CMK (cell line): Measurements from ENCODE around the gene LCN6.
"Not testable (repeated sequence)": the region's sequence is repeated elsewhere in the genome, so short reads cannot be mapped to it uniquely, and the experiment has no call there.

Experiments
- DNase-seq: peaks from one replicate; pipeline ENCODE4 v3.0.0-alpha.2; 2010; ENCODE audit warnings: low read depth

The LCN6 gene

GRCh38 chr9:136723989-136724388 is 24.3 kb downstream of the LCN6 start:
- no peak for DNase-seq

DNA sequence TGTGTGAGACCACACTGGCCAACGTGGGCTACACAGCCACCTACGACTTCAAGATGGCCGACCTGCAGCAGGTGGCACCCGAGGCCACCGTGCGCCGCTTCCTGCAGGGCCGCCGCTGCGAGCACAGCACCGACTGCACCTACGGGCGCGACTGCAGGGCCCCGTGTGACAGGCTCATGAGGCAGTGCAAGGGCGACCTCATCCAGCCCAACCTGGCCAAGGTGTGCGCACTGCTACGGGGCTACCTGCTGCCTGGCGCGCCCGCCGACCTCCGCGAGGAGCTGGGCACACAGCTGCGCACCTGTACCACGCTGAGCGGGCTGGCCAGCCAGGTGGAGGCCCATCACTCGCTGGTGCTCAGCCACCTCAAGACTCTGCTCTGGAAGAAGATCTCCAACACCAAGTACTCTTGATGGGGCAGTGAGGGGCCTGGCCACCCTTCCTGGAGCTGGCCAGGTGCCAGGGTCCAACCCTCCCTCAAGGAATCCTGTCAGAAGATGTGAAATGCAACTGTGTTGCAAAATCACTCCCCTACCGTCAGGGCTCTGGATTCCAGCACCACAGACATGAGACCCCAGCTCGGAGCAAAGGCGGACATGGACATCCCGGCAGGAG is 24.9 kb downstream of the LCN6 start:
- DNase-seq, result no peak

- no peak for DNase-seq
Measured at GRCh38 chr9:136722969-136723356, 25.4 kb downstream of the LCN6 start.

DNA sequence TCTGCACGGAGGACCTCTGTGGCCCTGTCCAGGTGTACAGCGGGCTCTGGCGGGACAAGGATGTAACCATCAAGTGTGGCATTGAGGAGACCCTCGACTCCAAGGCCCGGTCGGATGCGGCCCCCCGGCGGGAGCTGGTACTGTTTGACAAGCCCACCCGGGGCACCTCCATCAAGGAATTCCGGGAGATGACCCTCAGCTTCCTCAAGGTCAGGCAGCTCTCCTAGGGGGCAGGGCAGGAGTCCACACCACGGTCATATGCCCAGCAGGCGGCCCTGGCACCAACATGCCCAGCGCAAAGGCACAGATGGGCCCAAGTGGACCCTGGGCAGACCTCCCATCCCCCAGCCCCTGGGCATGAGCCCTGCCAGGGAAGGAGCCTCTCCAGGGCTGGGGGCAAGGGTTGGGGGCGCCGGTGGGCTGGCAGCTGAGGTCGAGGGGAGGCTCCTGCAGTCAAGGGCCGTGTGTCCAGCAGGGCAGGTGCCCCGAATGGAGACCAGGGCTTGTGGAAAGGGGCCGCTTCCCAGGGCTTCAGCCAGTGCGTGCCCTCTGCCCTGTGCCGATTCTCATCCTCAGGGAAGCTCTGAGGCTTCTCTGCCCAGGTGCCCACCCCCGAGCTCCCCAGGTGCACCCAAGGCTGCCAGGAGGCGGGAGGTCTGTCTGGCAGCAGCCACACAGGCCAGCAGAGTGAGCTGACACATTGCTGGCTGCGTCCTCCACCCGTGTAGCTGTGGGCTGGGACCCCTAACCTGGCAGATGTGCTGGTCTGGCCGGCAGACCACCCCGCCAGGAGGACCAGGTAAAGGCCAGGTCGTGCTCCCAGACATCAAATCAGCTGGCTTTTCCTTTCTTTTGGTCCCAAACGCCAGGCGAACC is 26.0 kb downstream of the LCN6 start:
- DNase-seq, result no peak

DNA sequence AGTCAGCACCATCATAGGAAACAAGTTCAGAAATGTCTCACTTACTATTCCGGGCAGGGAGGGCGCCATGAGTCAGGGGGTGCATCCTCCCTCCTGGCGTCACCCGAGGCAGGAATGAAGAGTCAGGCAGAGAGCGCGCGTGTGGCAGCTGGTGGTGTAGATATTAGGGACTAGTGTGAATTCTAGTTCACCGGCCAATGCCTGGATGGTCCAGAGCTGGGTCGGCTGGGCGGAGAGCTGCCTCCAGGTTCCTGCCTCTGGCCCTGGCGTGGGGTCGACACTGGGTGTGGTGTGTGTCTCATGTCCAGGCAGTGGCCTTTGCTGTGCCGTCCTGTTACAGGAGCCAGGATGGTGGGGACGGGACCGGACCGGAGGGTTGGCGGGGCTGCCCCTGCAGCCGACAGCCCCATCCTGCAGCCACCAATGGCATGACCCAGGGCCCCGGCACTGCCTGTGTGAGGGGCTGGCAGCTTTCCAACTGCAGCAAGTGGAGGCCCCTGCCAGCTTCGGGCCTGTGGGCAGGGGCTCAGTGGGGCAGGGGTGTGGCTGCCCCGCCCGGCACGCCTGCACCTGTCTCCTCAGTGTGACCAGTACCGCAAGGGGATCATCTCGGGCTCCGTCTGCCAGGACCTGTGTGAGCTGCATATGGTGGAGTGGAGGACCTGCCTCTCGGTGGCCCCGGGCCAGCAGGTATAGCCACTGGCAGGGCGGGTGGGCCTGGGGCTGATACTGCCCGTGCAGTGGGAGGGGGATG is 26.8 kb downstream of the LCN6 start:
- no peak for DNase-seq

- DNase-seq, result no peak
Measured at GRCh38 chr9:136720898-136721338, 27.4 kb downstream of the LCN6 start.

DNA sequence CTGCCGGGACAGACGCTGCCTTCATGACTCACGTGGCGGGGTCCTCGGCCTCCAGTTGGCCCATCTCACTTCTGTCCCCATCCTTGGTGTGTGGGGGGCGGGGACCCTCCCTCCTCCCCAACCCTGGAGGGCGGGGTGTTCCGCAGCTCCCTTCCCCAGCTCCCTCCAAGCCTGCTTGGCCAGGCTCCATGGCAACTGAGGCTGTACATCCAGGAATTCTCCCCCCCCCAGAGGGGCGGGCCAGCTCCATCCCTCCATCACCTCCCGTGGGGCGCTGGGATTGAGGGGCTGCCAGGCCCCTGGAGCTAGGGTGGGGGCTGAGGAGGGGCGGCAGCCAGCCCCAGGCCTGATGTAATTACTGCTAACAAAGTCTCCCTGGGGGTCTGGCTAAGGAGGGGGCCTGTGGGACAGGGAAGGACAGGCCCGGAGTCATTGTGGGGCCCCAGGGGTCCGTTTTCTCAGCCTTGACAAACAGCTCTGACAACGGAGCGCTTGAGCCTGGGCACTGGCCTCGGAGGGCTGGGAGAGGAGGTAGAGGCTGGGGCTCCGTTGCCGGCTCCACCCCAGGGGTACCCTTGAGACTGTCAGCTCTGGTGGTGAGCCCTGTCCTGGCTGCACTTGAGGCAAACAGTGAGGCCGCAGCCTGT is 28.0 kb downstream of the LCN6 start:
- no peak for DNase-seq

DNA sequence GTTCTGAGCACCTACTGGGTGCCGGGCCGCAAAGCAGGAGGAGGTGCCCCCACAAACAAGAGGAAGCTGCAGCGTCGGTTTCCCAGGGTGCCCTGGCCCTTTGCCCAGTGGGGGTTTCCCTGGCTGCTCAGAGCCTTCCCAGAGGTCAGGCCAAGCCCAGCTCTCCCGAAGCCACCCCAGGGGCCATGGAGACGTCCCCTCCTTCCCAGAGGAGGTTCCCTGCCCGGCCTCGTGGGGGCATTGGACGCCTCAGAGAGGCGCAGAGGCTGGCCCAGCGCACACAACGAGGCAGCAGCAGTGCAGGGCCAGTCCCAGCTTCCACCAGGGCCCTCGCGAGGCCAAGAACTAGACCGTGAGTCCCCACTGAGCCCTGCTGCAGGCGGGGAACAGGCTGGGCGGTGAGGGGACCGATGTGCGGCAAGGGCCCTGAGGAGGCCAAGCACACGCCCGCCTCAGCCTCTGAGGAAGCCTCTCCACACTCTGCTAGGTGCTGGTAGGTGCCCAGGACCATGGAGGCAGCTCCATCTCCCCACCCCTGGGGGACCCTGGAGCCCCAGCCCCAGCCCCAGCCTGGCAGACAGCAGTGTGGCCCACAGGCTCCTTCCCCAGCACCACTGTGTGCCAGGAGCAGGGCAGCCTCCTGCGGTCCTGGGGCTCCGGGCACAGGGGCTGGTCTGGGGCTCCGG is 29.0 kb downstream of the LCN6 start:
- DNase-seq, result no peak

- DNase-seq, result no peak
Measured at GRCh38 chr9:136718345-136719194, 29.8 kb downstream of the LCN6 start.

DNA sequence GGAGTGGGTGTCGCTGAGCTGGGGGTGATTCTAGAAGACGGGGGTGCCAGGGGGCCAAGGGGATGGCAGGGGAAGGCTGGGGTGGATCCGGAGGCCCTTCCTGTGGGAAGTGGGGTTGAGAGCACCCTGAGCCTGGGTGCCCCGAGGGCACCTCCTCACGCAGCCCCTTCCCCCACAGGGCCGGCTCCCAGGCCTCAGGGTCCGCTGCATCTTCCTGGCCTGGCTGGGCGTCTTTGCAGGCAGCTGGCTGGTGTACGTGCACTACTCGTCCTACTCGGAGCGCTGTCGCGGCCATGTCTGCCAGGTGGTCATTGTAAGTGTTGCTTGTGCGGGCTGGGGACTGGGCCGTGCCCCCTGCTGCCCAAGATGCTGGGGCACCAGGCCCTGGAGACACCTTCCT is 30.9 kb downstream of the LCN6 start:
- no peak for DNase-seq

DNA sequence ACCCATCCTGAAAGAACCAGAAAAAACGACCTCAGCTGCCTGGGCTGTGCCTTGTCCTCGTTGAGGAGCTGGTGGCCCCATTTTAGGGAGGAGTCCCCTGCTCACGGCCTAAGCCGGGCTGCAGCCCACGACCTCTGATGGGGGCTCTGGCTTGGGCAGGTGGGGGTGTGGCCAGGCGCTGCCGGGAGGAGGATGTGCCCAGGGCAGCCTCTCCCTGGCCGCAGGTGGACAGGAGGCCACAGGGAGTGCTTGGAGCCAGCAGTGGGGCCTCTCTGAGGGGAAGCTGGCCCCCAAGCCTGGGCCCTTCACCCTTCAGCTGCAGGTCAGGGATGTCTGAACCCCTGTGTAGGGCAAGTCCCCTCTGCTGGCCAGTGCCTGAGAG is 33.4 kb downstream of the LCN6 start:
- DNase-seq, result no peak

DNA sequence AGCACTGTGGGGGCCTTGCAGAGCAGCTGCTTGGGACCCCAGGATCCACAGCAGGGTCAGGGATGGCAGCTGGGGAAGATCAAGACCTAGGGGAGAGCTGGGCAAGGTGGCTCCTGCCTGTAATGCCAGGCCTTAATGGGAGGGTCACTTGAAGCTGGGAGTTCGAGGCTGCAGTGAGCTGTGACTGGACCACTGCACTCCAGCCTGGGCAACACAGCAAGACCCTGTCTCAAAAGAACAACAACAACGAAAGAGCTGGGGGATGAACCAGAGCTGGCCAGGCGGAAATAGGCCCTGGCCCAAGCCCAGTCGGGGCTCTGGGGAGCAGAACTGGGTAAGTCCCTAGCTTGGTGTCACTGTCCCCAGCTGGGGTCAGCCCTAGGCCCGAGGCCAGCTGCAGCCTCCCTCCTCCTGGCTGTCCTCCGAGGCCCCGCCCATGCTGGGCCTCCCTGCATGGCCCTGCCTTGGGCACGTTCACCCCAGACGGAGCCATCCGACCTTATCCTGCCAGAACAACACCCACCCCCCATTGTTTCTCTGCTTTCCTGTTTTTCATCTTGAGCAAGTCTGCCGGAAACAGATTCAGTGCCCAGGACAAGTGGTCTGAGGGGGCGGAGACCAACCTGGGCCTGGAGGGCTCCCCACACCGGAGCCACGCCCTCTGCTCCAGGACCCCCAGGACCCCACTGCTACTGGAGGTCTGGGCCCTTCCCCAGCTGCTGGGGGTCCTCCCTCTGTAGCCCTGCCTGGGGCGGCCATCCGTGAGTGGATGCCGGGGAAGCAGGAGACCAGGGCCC is 34.0 kb downstream of the LCN6 start:
- DNase-seq, result peak; percentile 85

GRCh38 chr9:136713550-136713949 is 34.8 kb downstream of the LCN6 start:
- no peak for DNase-seq

DNA sequence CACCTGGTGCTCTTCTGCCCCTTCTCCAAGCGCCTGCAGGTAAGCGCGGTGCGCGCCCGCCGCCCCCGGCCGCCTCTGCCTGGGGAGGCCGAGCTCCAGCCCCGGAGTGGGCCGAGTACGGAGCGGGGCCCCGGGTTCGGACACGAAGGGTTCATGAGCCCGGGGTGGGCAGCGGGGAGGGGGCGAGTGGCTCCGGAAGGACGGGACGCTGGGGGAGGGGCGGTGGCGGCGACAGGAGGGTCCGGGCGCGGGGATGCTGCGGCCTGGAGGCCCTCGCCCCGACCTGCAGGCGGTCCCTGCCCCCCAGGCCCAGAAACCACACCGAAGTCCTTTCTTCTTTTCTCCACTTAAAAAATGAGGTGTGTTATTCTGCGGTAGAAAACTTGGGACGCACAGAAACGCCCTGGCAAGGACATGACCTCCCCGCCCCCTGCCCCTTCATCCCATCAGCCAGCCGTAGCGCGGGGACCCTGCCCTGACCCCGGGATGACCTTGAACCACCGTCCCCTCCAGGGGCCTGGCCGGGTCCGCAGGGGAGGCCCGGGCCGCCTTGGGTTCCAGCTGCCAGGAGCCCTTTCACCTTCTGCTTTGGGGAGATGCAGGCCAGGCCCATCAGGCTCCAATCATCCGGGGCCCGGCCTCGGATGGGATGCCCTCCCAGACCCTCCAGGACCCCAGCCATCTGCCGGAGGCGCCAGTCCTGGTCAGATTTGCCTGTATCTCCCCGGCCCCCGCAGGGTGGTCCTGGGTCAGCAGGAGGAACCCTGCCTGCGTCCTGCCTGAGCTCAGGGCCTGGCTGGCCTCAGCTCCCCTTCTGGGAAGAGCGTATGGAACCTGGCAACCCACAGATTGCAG is 35.4 kb downstream of the LCN6 start:
- no peak for DNase-seq

GRCh38 chr9:136711751-136712689 is 36.3 kb downstream of the LCN6 start, which contains the start of gene DIPK1B:
TSS of gene DIPK1B (plus strand) at chr9:136712572. CDS start at chr9:136712666, 94 bp downstream.
- no peak for DNase-seq

- not testable (repeated sequence) for DNase-seq
Measured at GRCh38 chr9:136711219-136711648, 37.1 kb downstream of the LCN6 start.

DNA sequence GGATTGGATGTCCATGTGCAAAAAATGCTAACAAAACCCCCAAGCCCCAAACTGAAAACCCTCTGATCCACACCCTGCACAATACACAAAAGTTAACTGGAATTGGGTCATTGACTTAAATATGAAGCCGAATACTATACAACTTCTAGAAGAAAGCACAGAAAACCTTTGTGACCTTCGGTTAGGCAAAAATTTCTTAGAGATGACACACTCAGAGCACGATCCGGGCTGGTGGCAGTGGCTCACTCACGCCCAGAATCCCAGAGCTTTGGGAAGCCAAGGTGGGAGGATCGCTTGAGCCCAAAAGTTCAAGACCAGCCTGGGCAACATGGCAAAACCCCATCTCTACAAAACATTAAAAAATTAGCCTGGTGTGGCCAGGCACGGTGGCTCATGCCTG is 37.8 kb downstream of the LCN6 start:
- no peak for DNase-seq
